Mesothelial cell of epicardium (in vitro differentiated cells): ENCODE results near the gene HYLS1. TPM values are rescaled to one million over a fixed set of nuclear protein-coding genes. Genes with fewer than 3 reads are reported as not detected.

Source experiments
- DNase-seq, 2 experiments: peaks; one replicate each; pipeline ENCODE4 v3.0.0; 2021; ENCODE audit warnings: low spot score in 2 of 2; ENCODE audit not compliant: unreplicated experiment in 2 of 2
- H3K27ac Mint-ChIP-seq: 2 replicates; pipeline ENCODE4 v1.8.0; 2021; ENCODE audit warnings: mixed read lengths
- H3K27me3 Mint-ChIP-seq: 2 replicates; pipeline ENCODE4 v1.8.0; 2021; ENCODE audit warnings: low read depth, mixed read lengths
- H3K36me3 Mint-ChIP-seq: 2 replicates; pipeline ENCODE4 v1.8.0; 2021; ENCODE audit warnings: mixed read lengths
- H3K4me1 Mint-ChIP-seq: 2 replicates; pipeline ENCODE4 v1.8.0; 2021; ENCODE audit warnings: mixed read lengths
- H3K4me3 Mint-ChIP-seq: 2 replicates; pipeline ENCODE4 v1.8.0; 2021; ENCODE audit warnings: mild to moderate bottlenecking, moderate library complexity, mixed read lengths
- H3K9me3 Mint-ChIP-seq: 2 replicates; pipeline ENCODE4 v1.8.0; 2021; ENCODE audit warnings: mixed read lengths
- CTCF ChIP-seq: fragments of 200-600 bp; sonication (generic); IDR thresholded peaks from one replicate; pipeline ENCODE4 v1.5.0; 2021; ENCODE audit warnings: antibody characterized with exemption; ENCODE audit not compliant: unreplicated experiment
- total RNA-seq: library from RNA; stranded (reverse); gene quantifications from 3 replicates; pipeline ENCODE4 v1.2.1, GENCODE V29; 2021

The HYLS1 gene
- total RNA-seq, 1 donor from 2014 or later, result 5.8 TPM

- Mint-ChIP-seq H3K4me3 (no peak overlapping the region), H3K27me3 (no peaks in the 10 kb centered on the region), H3K4me1 (peaks cover 30% of the 10 kb centered on the region), H3K36me3 (no peaks in the 10 kb centered on the region), H3K27ac (no peak overlapping the region), H3K9me3 (no peaks in the 10 kb centered on the region)
- no peak for TF ChIP-seq CTCF
- no peak for DNase-seq
Measured at GRCh38 chr11:125926682-125927081, 39.2 kb downstream of the HYLS1 start.

- Mint-ChIP-seq H3K4me1 (peaks cover 43% of the 10 kb centered on the region), H3K27ac (no peak overlapping the region), H3K9me3 (no peaks in the 10 kb centered on the region), H3K27me3 (peaks cover 2% of the 10 kb centered on the region), H3K4me3 (no peak overlapping the region), H3K36me3 (no peaks in the 10 kb centered on the region)
- TF ChIP-seq CTCF, result no peak
- DNase-seq, result no peak
Measured at GRCh38 chr11:125929445-125930075, 42.1 kb downstream of the HYLS1 start.

GRCh38 chr11:125930076-125930450 lies 42.6 kb downstream of the HYLS1 start:
- Mint-ChIP-seq H3K27me3 (peaks cover 2% of the 10 kb centered on the region), H3K27ac (no peak overlapping the region), H3K9me3 (no peaks in the 10 kb centered on the region), H3K4me3 (no peak overlapping the region), H3K4me1 (peaks cover 45% of the 10 kb centered on the region), H3K36me3 (no peaks in the 10 kb centered on the region)
- no peak for TF ChIP-seq CTCF
- DNase-seq, result no peak

GRCh38 chr11:125931116-125931515 lies 43.6 kb downstream of the HYLS1 start:
- H3K9me3 Mint-ChIP-seq, result no peaks in the 10 kb centered on the region
- H3K36me3 Mint-ChIP-seq, result no peaks in the 10 kb centered on the region
- H3K4me1 Mint-ChIP-seq, result peaks cover 45% of the 10 kb centered on the region
- peak overlapping the region; percentile 73 for H3K27ac Mint-ChIP-seq
- no peak overlapping the region for H3K4me3 Mint-ChIP-seq
- no peak for TF ChIP-seq CTCF
- no peak for DNase-seq
- peaks cover 2% of the 10 kb centered on the region for H3K27me3 Mint-ChIP-seq

- Mint-ChIP-seq H3K4me1 (peaks cover 45% of the 10 kb centered on the region), H3K9me3 (no peaks in the 10 kb centered on the region), H3K36me3 (no peaks in the 10 kb centered on the region), H3K4me3 (no peak overlapping the region), H3K27me3 (peaks cover 2% of the 10 kb centered on the region), H3K27ac (peak overlapping the region; percentile 67)
- no peak for DNase-seq
- no peak for TF ChIP-seq CTCF
Measured at GRCh38 chr11:125931668-125932067, 44.2 kb downstream of the HYLS1 start.

GRCh38 chr11:125932301-125932700 lies 44.8 kb downstream of the HYLS1 start:
- Mint-ChIP-seq H3K27ac (no peak overlapping the region), H3K36me3 (no peaks in the 10 kb centered on the region), H3K4me1 (peaks cover 39% of the 10 kb centered on the region), H3K4me3 (no peak overlapping the region), H3K27me3 (peaks cover 2% of the 10 kb centered on the region), H3K9me3 (no peaks in the 10 kb centered on the region)
- no peak for DNase-seq
- TF ChIP-seq CTCF, result no peak
